GM23338 (cell line): Measurements from ENCODE around the gene SLC25A26. TPM values are rescaled to one million over a fixed set of nuclear protein-coding genes. Genes with fewer than 3 reads are reported as not detected.
"Not testable (repeated sequence)": the region's sequence is repeated elsewhere in the genome, so short reads cannot be mapped to it uniquely, and the experiment has no call there.

ENCODE experiments used
- ATAC-seq: fragments of 200-7000 bp; cut with Tn5 transposase; 3 replicates; pipeline ENCODE4 v1.9.1; 2020
- DNase-seq: peaks from one replicate; pipeline ENCODE4 v3.0.0-alpha.2; 2015; ENCODE audit warnings: low spot score
- H2AFZ ChIP-seq: fragments of 200-600 bp; sonication (generic); 2 replicates; pipeline ENCODE4 v1.8.0; 2016; ENCODE audit warnings: antibody characterized with exemption, mild to moderate bottlenecking, moderate library complexity
- H3F3A ChIP-seq: fragments of 200-600 bp; sonication (generic); replicated peaks from 2 replicates; pipeline ENCODE4 v1.8.0; 2017; ENCODE audit warnings: antibody characterized with exemption, mixed run types, low read depth
- H3K27ac ChIP-seq: fragments of 200-600 bp; sonication (generic); 2 replicates; pipeline ENCODE4 v1.6.1; 2016; ENCODE audit warnings: low read depth
- H3K27me3 ChIP-seq: fragments of 200-600 bp; sonication (generic); 2 replicates; pipeline ENCODE4 v1.8.0; 2016; ENCODE audit warnings: mild to moderate bottlenecking, mixed run types, moderate library complexity; ENCODE audit not compliant: insufficient read depth
- H3K36me3 ChIP-seq: fragments of 200-600 bp; sonication (generic); 2 replicates; pipeline ENCODE4 v1.8.0; 2016; ENCODE audit warnings: mild to moderate bottlenecking; ENCODE audit not compliant: insufficient read depth
- H3K4me1 ChIP-seq: fragments of 200-600 bp; sonication (generic); 2 replicates; pipeline ENCODE4 v1.8.0; 2016; ENCODE audit warnings: mild to moderate bottlenecking, moderate library complexity; ENCODE audit not compliant: insufficient read depth
- H3K4me2 ChIP-seq: fragments of 200-600 bp; sonication (generic); 2 replicates; pipeline ENCODE4 v1.7.1; 2017; ENCODE audit warnings: mixed run types
- H3K4me3 ChIP-seq: fragments of 200-600 bp; sonication (generic); 2 replicates; pipeline ENCODE4 v1.6.1; 2016; ENCODE audit warnings: mixed run types
- H3K79me2 ChIP-seq: fragments of 200-600 bp; sonication (generic); replicated peaks from 2 replicates; pipeline ENCODE4 v1.8.0; 2017; ENCODE audit warnings: mild to moderate bottlenecking; ENCODE audit not compliant: insufficient read depth
- H3K9me2 ChIP-seq: fragments of 200-600 bp; sonication (generic); 2 replicates; pipeline ENCODE4 v1.8.0; 2017; ENCODE audit not compliant: insufficient read depth
- H4K20me1 ChIP-seq: fragments of 200-600 bp; sonication (generic); replicated peaks from 2 replicates; pipeline ENCODE4 v1.8.0; 2017; ENCODE audit warnings: mild to moderate bottlenecking; ENCODE audit not compliant: insufficient read depth
- H3K27ac Mint-ChIP-seq: 2 replicates; pipeline ENCODE4 v1.8.0; 2020; ENCODE audit warnings: inconsistent platforms, mild to moderate bottlenecking, moderate library complexity, mixed read lengths
- H3K27me3 Mint-ChIP-seq: 3 replicates; pipeline ENCODE4 v1.8.0; 2022; ENCODE audit warnings: low read depth, mild to moderate bottlenecking, moderate library complexity, mixed read lengths, inconsistent platforms; ENCODE audit not compliant: insufficient read depth, poor library complexity
- H3K36me3 Mint-ChIP-seq: 3 replicates; pipeline ENCODE4 v1.8.0; 2021; ENCODE audit warnings: low read depth, mild to moderate bottlenecking, inconsistent platforms, moderate library complexity, mixed read lengths
- H3K4me1 Mint-ChIP-seq: 3 replicates; pipeline ENCODE4 v1.8.0; 2020; ENCODE audit warnings: mild to moderate bottlenecking, inconsistent platforms, mixed read lengths
- H3K4me3 Mint-ChIP-seq: 3 replicates; pipeline ENCODE4 v1.8.0; 2021; ENCODE audit warnings: moderate library complexity, mild to moderate bottlenecking, inconsistent platforms, mixed read lengths
- H3K9me3 Mint-ChIP-seq: 3 replicates; pipeline ENCODE4 v1.8.0; 2020; ENCODE audit warnings: moderate library complexity, mild to moderate bottlenecking, inconsistent platforms, mixed read lengths
- EZH2 ChIP-seq: fragments of 200-600 bp; sonication (generic); IDR thresholded peaks from one replicate; pipeline ENCODE4 v1.8.0; 2017; ENCODE audit warnings: antibody characterized with exemption, mild to moderate bottlenecking, low read depth; ENCODE audit not compliant: unreplicated experiment
- EZH2phosphoT487 ChIP-seq: fragments of 200-600 bp; sonication (generic); IDR thresholded peaks from one replicate; pipeline ENCODE4 v1.8.1; 2018; ENCODE audit warnings: antibody characterized with exemption; ENCODE audit not compliant: unreplicated experiment
- POLR2AphosphoS5 ChIP-seq: IDR thresholded peaks from 2 replicates; pipeline ENCODE4 v1.6.1; 2016; ENCODE audit warnings: antibody characterized with exemption, low read depth
- STAT1 ChIP-seq: IDR thresholded peaks from one replicate; pipeline ENCODE4 v1.6.1; 2016; ENCODE audit warnings: antibody characterized with exemption; ENCODE audit not compliant: unreplicated experiment
- ZNF114 ChIP-seq: fragments of 250-450 bp; sonication (Bioruptor Pico); IDR thresholded peaks from 2 replicates; pipeline ENCODE4 v1.5.0; 2020; ENCODE audit warnings: mild to moderate bottlenecking, moderate library complexity
- ZNF462 ChIP-seq: fragments of 250-450 bp; sonication (Bioruptor Pico); IDR thresholded peaks from 2 replicates; pipeline ENCODE4 v1.5.0; 2020; ENCODE audit warnings: mild to moderate bottlenecking, moderate library complexity
- polyA plus RNA-seq: library from polyadenylated mRNA; unstranded; fragments of >200 nt; fragmentation: Nextera tagmentation; extraction: Ambion mirVana; gene quantifications from 2 replicates; pipeline ENCODE4 v1.2.1, GENCODE V29; 2016
- total RNA-seq: library from RNA; depleted of rRNA; stranded (reverse); fragments of >200 nt; shearing (Covaris generic); gene quantifications from 2 replicates; pipeline ENCODE4 v1.2.3, GENCODE V29; 2014
- TF ChIP-seq, protein P1 (sequence below), 2 experiments: fragments of 200-600 bp in 1 of 2; sonication (generic) in 1 of 2; conservative IDR thresholded peaks; 2 replicates each; pipeline versions ENCODE4 v1.5.1 to v1.6.1; 2016 to 2017; ENCODE audit warnings: antibody characterized with exemption in 2 of 2, low read depth in 2 of 2, mild to moderate bottlenecking in 2 of 2, moderate library complexity in 1 of 2

SLC25A26 gene
- total and polyA plus RNA-seq, 2 experiments from 2014 or later, result 24.8 to 40.2 TPM

- H3K4me3 Mint-ChIP-seq, H3K27me3 ChIP-seq, H3K27ac Mint-ChIP-seq, H3K4me3 ChIP-seq, H2AFZ ChIP-seq, ATAC-seq, H3K4me2 ChIP-seq, H3F3A ChIP-seq, H3K27ac ChIP-seq, H3K9me2 ChIP-seq, DNase-seq: not testable (repeated sequence)
- H3K36me3 ChIP-seq, result peaks cover 44% of the 10 kb centered on the region
- peaks cover 14% of the 10 kb centered on the region for H3K27me3 Mint-ChIP-seq
- peaks cover 100% of the 10 kb centered on the region for H3K79me2 ChIP-seq
- peaks cover 17% of the 10 kb centered on the region for H3K4me1 ChIP-seq
- peaks cover 19% of the 10 kb centered on the region for H4K20me1 ChIP-seq
- H3K36me3 Mint-ChIP-seq, result peaks cover 97% of the 10 kb centered on the region
- H3K9me3 Mint-ChIP-seq, result peaks cover 47% of the 10 kb centered on the region
- peaks cover 53% of the 10 kb centered on the region for H3K4me1 Mint-ChIP-seq
Observed at GRCh38 chr3:66421144-66421543, 200.3 kb downstream of the SLC25A26 start.

DNA sequence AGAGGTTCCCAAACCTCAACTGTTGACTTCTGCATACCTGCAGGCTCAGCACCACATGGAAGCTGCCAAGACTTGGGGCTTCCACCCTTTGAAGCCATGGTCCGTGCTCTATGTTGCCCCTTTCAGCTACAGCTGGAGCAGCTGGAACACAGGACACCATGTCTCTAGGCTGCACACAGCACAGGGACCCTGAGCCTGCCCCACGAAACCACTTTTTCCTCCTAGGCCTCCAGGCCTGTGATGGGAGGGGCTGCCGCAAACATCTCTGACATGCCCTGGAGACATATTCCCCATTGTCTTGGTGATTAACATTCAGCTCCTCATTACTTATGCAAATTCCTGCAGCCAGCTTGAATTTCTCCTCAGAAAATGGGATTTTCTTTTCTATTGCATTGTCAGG, 201.1 kb downstream of the SLC25A26 start:
- Mint-ChIP-seq H3K36me3 (peaks cover 96% of the 10 kb centered on the region), H3K9me3 (peaks cover 47% of the 10 kb centered on the region), H3K27me3 (peaks cover 14% of the 10 kb centered on the region), H3K4me1 (peaks cover 53% of the 10 kb centered on the region)
- Histone ChIP-seq H3K36me3 (peaks cover 37% of the 10 kb centered on the region), H4K20me1 (peaks cover 16% of the 10 kb centered on the region), H3K79me2 (peaks cover 100% of the 10 kb centered on the region), H3K4me1 (peaks cover 20% of the 10 kb centered on the region)
- H3K27ac ChIP-seq, H3K4me2 ChIP-seq, H3K27me3 ChIP-seq, H3K4me3 Mint-ChIP-seq, H3K4me3 ChIP-seq, ATAC-seq, H2AFZ ChIP-seq, H3K27ac Mint-ChIP-seq, DNase-seq, H3F3A ChIP-seq, H3K9me2 ChIP-seq: not testable (repeated sequence)

DNA sequence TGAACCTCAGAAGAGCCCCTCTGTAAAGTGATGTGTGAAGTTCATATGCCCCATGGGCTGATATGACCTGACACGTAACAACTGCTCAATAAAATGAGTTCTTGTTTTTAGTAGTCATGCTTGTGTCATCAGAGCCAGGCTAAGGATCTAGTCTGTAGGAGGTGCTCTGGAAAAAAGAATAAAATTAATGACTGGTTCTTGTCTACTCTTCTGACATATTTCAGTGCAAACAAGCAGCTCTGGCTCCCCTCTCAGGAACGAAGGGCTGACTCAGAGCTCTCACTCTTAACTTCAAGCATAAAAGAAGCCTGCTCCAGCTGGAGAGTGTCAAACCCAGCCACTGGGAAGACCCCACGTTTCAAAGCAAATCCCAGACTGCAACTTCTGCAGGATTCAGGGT, 203.0 kb downstream of the SLC25A26 start:
- peaks cover 47% of the 10 kb centered on the region for H3K9me3 Mint-ChIP-seq

More for the DNA sequence above, 203.0 kb downstream of the SLC25A26 start:
- Mint-ChIP-seq H3K36me3 (peaks cover 88% of the 10 kb centered on the region), H3K27me3 (peaks cover 12% of the 10 kb centered on the region), H3K4me1 (peaks cover 51% of the 10 kb centered on the region), H3K27ac (no peak overlapping the region; the same call in 1 of the 2 replicates), H3K4me3 (no peak overlapping the region)
- Histone ChIP-seq H3K4me1 (peaks cover 23% of the 10 kb centered on the region), H3K9me2 (no peaks in the 10 kb centered on the region), H3K27ac (no peak overlapping the region), H3K79me2 (peaks cover 100% of the 10 kb centered on the region), H3F3A (no peaks in the 10 kb centered on the region), H3K4me3 (no peak overlapping the region), H4K20me1 (peaks cover 21% of the 10 kb centered on the region), H3K27me3 (no peaks in the 10 kb centered on the region), H3K36me3 (peaks cover 32% of the 10 kb centered on the region), H2AFZ (no peak overlapping the region), H3K4me2 (no peak overlapping the region)
- no peak for DNase-seq
- no peak for TF ChIP-seq POLR2AphosphoS5
- TF ChIP-seq, protein P1, sequence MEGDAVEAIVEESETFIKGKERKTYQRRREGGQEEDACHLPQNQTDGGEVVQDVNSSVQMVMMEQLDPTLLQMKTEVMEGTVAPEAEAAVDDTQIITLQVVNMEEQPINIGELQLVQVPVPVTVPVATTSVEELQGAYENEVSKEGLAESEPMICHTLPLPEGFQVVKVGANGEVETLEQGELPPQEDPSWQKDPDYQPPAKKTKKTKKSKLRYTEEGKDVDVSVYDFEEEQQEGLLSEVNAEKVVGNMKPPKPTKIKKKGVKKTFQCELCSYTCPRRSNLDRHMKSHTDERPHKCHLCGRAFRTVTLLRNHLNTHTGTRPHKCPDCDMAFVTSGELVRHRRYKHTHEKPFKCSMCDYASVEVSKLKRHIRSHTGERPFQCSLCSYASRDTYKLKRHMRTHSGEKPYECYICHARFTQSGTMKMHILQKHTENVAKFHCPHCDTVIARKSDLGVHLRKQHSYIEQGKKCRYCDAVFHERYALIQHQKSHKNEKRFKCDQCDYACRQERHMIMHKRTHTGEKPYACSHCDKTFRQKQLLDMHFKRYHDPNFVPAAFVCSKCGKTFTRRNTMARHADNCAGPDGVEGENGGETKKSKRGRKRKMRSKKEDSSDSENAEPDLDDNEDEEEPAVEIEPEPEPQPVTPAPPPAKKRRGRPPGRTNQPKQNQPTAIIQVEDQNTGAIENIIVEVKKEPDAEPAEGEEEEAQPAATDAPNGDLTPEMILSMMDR (conservative IDR thresholded peaks at IDR 0.05; ENCODE audit: low read depth in 2 of 2), result no peak
- TF ChIP-seq ZNF462 (CRISPR knock-in tag), result no peak
- TF ChIP-seq EZH2, result no peak
- TF ChIP-seq EZH2phosphoT487, result no peak
- TF ChIP-seq STAT1, result no peak
- no peak for TF ChIP-seq ZNF114 (CRISPR knock-in tag)
- ATAC-seq, result no peak
